SW480 (cell line): ENCODE data around the gene LSMEM2.
A peak's percentile ranks its signal among the peaks of the same experiment; 100 is the strongest.
"Not testable (repeated sequence)": the region's sequence is repeated elsewhere in the genome, so short reads cannot be mapped to it uniquely, and the experiment has no call there.

ENCODE experiments used
- DNase-seq: peaks from one replicate; pipeline ENCODE4 v3.0.0-alpha.2; 2016; ENCODE audit warnings: low spot score

Gene LSMEM2

GRCh38 chr3:50264964-50265485 lies 13.9 kb upstream of the LSMEM2 start:
- peak; percentile 96 for DNase-seq

- no peak for DNase-seq
These were observed 13.3 kb upstream of the LSMEM2 start for GRCh38 chr3:50265571-50265970.

- no peak for DNase-seq
These were observed 12.9 kb upstream of the LSMEM2 start for GRCh38 chr3:50266017-50266416.

DNA sequence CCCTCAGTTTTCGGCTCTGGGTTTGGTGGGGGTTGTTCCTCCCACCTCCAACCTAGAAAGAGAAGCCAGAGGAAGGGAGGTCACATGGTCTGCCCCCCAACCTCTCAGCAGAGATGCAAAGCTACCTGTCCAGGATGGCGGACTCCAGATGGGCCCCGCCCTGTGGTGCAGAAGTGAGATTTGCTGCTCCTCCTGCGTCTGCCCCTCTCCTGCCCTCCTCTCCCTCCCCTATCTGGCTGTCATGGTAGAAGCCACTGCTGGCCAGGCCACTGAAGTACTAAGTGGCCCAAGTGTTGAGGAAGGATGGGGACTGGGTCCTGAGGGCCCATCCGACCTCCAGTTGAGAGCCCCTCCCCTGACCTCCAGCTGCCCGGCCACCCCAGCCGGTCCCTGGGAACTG lies 12.1 kb upstream of the LSMEM2 start:
- no peak for DNase-seq

DNA sequence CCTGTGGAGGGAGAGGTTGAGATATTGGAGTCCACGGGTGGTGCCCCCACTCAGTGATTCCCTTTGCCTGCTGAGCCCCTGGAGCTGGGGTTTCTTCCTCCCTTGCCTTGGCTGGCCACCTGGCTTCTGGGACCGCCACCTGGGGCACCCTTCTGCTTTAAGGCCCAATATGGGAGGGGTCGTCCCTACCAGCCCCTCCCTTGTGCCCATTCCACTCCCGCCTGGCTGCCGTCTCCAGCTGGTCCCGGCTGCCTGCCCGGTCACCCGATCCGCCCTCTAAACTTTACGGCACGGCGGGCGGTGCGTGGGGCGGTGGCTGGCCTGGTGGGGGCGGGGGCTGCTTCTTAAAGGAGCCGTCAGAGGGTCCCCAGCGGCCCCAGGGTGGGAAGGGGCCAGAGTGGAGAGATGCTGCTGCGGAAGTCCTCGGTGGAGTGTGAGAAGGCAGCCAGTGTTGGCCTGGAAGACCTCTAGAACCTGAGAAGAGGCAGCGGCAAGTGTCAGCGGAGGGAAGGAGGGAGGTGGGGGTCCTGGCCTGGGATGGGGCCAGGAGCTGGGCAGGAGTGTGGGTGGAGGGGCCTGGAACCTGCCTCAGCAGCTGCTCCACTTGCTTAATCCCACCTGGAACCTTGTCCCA lies 11.5 kb upstream of the LSMEM2 start:
- no peak for DNase-seq

- no peak for DNase-seq
These were observed 10.6 kb upstream of the LSMEM2 start for GRCh38 chr3:50268276-50268675.

DNA sequence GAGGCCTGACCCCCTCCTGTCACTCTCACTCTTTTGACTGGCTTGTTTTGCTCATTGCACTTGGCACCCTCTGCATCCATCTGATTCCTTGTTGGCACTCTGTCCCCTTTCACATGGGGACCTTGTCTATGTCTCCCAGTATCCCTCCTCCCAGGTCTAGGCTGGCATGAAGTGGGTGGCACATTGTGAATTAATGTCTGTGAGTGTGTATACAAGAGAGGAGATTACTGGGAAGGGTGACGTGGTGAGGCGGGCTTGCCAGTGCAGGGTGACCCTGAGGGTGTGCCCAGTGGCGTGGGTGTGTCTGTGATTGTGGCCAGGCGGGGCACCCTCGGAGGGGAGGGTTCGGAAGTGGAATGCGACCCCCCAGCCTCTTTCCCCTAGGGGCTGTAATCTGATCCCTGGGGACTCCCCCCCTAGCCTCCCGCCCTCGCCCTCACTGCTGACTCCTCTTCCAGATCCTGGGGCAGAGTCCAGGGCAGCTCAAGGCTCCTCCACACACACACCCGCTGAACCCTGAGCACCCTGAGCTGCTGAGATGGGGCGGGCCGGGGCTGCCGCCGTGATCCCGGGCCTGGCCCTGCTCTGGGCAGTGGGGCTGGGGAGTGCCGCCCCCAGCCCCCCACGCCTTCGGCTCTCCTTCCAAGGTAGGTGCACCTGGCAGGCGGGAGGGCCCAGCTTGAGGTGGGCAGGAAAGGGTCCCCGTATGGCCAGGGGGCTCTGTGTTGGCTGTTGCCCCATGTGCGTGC lies 10.0 kb upstream of the LSMEM2 start, which contains the start of gene SEMA3B:
Gene SEMA3B (plus strand): TSS at position 445 of the 749 bp plus-strand sequence. CDS start 94 bp downstream, at position 539.
- DNase-seq, result peak; percentile 95

- no peak for DNase-seq
These were observed 9.4 kb upstream of the LSMEM2 start for GRCh38 chr3:50269460-50269859.

DNA sequence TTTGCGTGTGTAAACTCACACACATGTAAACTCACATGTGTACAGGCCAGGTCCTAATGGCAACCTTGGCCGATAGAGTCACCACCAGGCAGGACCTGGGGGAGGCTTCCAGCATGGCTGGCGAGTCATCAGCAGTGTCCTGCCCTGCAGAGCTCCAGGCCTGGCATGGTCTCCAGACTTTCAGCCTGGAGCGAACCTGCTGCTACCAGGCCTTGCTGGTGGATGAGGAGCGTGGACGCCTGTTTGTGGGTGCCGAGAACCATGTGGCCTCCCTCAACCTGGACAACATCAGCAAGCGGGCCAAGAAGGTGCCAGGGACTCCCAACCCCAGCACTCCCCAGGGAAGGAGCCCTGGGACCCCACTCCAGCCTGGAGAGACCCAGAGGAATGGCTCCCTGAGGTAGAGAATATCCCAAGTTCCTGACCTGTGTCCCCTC lies 8.9 kb upstream of the LSMEM2 start:
- DNase-seq, result no peak

- DNase-seq, result no peak
These were observed 8.3 kb upstream of the LSMEM2 start for GRCh38 chr3:50270422-50271224.

GRCh38 chr3:50271314-50271936 lies 7.5 kb upstream of the LSMEM2 start:
- DNase-seq, result no peak

DNA sequence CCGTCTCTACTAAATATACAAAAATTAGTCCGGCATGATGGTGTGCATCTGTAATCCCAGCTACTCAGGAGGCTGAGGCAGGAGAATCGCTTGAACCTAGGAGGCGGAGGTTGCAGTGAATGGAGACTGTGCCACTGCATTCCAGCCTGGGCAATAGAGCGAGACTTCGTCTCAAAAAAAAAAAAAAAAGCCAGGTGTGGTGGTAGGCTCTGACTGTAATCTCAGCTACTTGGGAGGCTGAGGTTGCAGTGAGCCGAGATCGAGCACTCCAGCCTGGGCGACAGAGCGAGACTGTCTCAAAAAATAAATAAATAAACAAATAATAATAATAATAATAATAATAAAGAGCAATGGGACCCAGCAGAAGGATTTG lies 6.4 kb upstream of the LSMEM2 start:
- DNase-seq, result not testable (repeated sequence)

GRCh38 chr3:50272911-50273688 lies 5.8 kb upstream of the LSMEM2 start:
- peak; percentile 80 for DNase-seq

GRCh38 chr3:50273689-50274065 lies 5.2 kb upstream of the LSMEM2 start:
- no peak for DNase-seq

GRCh38 chr3:50274371-50275104 lies 4.3 kb upstream of the LSMEM2 start:
- DNase-seq, result no peak

GRCh38 chr3:50275141-50275995 lies 3.5 kb upstream of the LSMEM2 start:
- no peak for DNase-seq

DNA sequence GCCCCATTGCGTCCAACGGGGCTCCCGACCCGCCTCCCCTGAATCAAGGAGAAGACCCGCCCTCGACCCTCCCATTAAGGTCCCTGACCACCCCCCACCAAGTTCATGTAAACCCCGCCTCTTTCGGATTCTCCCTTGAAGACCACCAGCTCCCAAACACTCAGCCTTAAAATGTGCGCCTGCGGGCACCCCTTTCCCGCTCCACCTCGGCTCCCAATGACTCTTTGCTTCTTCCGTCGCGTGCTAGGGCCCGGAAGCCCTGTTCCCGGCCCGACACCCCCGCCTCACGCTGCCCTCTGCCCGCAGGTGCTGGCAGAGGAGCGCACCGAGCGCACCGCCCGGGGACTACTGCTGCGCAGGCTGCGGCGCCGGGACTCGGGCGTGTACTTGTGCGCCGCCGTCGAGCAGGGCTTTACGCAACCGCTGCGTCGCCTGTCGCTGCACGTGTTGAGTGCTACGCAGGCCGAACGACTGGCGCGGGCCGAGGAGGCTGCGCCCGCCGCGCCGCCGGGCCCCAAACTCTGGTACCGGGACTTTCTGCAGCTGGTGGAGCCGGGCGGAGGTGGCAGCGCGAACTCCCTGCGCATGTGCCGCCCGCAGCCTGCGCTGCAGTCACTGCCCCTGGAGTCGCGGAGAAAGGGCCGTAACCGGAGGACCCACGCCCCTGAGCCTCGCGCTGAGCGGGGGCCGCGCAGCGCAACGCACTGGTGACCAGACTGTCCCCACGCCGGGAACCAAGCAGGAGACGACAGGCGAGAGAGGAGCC lies 2.7 kb upstream of the LSMEM2 start:
- DNase-seq, result no peak

DNA sequence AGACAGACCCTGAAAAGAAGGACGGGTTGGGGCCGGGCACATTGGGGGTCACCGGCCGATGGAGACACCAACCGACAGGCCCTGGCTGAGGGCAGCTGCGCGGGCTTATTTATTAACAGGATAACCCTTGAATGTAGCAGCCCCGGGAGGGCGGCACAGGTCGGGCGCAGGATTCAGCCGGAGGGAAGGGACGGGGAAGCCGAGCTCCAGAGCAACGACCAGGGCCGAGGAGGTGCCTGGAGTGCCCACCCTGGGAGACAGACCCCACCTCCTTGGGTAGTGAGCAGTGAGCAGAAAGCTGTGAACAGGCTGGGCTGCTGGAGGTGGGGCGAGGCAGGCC lies 2.2 kb upstream of the LSMEM2 start:
- no peak for DNase-seq
